Ovary (tissue), 3 donors: ENCODE data around the gene RHCE.

Source experiments
- CTCF ChIP-seq, 3 donors: fragments of 450-650 bp in 2 of 3; fragments of 200-600 bp in 1 of 3; IDR thresholded peaks; one replicate each; pipeline versions ENCODE4 v1.5.1 to v1.8.0; 2016 to 2022; ENCODE audit warnings: antibody characterized with exemption in 3 of 3, mild to moderate bottlenecking in 1 of 3
- EP300 ChIP-seq: sonication (generic); formaldehyde crosslinking; IDR thresholded peaks from one replicate; pipeline ENCODE4 v1.6.1; 2017; ENCODE audit warnings: antibody characterized with exemption
- POLR2A ChIP-seq: fragments of 450-650 bp; IDR thresholded peaks from one replicate; pipeline ENCODE4 v1.6.1; 2017; ENCODE audit warnings: antibody characterized with exemption, mild to moderate bottlenecking, moderate library complexity
- donor health status: DM: no; HTN: no; CAD: no.

- TF ChIP-seq EP300 (no peak), CTCF (IDR thresholded peaks at IDR 0.05) (no peak), POLR2A (no peak)
Observed at GRCh38 chr1:25445993-25446538, 25.4 kb upstream of the RHCE start.
